ENCODE measurements around the gene PIGL.
"Not testable (repeated sequence)": the region's sequence is repeated elsewhere in the genome, so short reads cannot be mapped to it uniquely, and the experiment has no call there.

DNA sequence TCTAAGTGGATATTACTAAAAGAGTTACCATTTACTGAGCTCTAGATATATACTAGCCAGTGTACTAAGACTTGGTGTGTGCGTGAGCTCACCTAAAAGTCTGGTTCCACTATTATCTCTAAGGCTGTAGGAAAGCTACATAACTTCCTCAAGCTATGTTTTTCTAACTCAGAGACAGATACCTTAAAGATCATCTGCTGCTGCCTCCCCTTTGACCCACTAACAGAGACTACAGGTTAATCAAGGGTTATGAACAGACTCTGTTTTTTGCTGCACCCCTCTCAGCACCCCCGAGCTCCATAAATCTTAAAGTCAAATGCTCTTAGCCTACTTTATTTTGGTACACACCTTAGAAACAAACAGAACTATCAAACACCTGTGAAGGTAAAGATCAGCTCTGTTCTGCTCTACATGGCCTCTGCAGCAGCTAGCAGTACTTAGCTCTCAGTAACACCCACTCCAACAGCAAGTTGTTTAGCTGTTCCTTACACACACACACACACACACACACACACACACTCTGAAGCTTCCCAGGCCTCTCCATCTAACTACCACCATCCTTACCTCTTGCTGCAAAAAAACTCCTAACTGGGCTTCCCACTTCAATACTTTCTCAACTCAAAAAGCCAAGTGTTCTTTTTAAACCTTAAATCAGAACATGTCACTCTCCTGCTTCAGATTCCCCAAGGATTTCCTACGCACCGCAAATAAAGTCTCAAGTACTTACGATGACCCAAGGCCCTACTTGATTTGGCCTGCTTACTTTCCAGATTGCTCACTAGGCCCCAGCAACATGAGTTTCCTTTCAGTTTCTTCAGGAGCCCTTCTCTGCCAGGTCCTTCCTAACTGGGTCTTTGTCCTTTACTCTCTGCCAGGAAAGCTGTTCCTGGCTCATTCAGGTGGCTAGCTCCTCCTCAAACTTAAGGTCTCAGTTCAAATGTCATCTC, 14.2 kb upstream of the PIGL start:
- TF ChIP-seq POLR2AphosphoS5 (IDR thresholded peaks at IDR 0.05; ENCODE audit: low read depth); CTCF (IDR thresholded peaks at IDR 0.05; ENCODE audit: insufficient read depth, low read length); GABPA (IDR thresholded peaks at IDR 0.05; ENCODE audit: low read depth): not testable (repeated sequence)

Measured in HL-60 (cell line).